GM12878 (cell line): ENCODE measurements around the gene SIRT5. TPM values are rescaled to one million over a fixed set of nuclear protein-coding genes. Genes with fewer than 3 reads are reported as not detected.

ENCODE experiments used
- ATAC-seq: fragments of 200-7000 bp; cut with Tn5 transposase; 3 replicates; pipeline ENCODE4 v1.9.1; 2020; ENCODE audit warnings: mild to moderate bottlenecking, moderate library complexity
- BruUV-seq: library from RNA; stranded (reverse); fragments of 400-500 nt; replicated peaks from 2 replicates; lab custom pipeline; 2021; lab: Mats Ljungman, UMichigan
- CTCF ChIA-PET: fragments of 300-600 bp; sonication (Branson Sonifier 250); formaldehyde crosslinking; extraction: SDS; loops from one replicate; lab custom pipeline; 2021; ENCODE audit warnings: inconsistent platforms; lab: Yijun Ruan, JAX
- POLR2A ChIA-PET: fragments of 350-600 bp; formaldehyde crosslinking; extraction: SDS; loops from one replicate; lab custom pipeline; 2021; ENCODE audit warnings: inconsistent platforms; lab: Charles Lee
- RAD21 ChIA-PET: fragments of 300-600 bp; sonication (Branson Sonifier 250); formaldehyde crosslinking; loops from one replicate; lab custom pipeline; 2023; ENCODE audit warnings: antibody characterized with exemption; ENCODE audit not compliant: unreplicated experiment; lab: Charles Lee
- SMC1A ChIA-PET: fragments of 300-600 bp; sonication (Branson Sonifier 250); formaldehyde crosslinking; loops from one replicate; lab custom pipeline; 2023; ENCODE audit not compliant: unreplicated experiment, uncharacterized antibody; lab: Charles Lee
- DNase-seq: peaks from one replicate; pipeline ENCODE4 v3.0.0-alpha.2; 2011; ENCODE audit warnings: low read depth, low spot score
- FAIRE-seq: peaks from 3 replicates; lab custom pipeline; 2011; peaks lifted over from hg19 to GRCh38; lab: Jason Lieb, UNC
- H2AFZ ChIP-seq: 2 replicates; pipeline ENCODE4 v1.6.0; 2011; ENCODE audit warnings: low read depth, low read length, control low read depth; ENCODE audit not compliant: control insufficient read depth
- H3K27ac ChIP-seq: 2 replicates; pipeline ENCODE4 v1.5.1; 2011; ENCODE audit warnings: control low read depth; ENCODE audit not compliant: control insufficient read depth, insufficient read depth
- H3K27me3 ChIP-seq, 2 experiments: replicated peaks in 1 of 2; 2 replicates each; pipeline versions ENCODE4 v1.6.0 to v1.6.1; 2011; ENCODE audit warnings: low read length in 1 of 2; ENCODE audit not compliant: control insufficient read depth in 2 of 2, insufficient read depth in 2 of 2
- H3K36me3 ChIP-seq, 2 experiments: 2 replicates each; pipeline ENCODE4 v1.5.1; 2011; ENCODE audit warnings: low read length in 1 of 2; ENCODE audit not compliant: control insufficient read depth in 2 of 2, insufficient read depth in 2 of 2
- H3K4me1 ChIP-seq: 2 replicates; pipeline ENCODE4 v1.6.1; 2011; ENCODE audit warnings: mild to moderate bottlenecking, low read length, moderate library complexity, mixed read lengths; ENCODE audit not compliant: control insufficient read depth, insufficient read depth
- H3K4me2 ChIP-seq: 2 replicates; pipeline ENCODE4 v1.6.0; 2011; ENCODE audit warnings: control low read depth; ENCODE audit not compliant: control insufficient read depth, insufficient read depth
- H3K4me3 ChIP-seq: fragments of 200-600 bp; sonication (generic); 2 replicates; pipeline ENCODE4 v1.5.1; 2016
- H3K79me2 ChIP-seq: 2 replicates; pipeline ENCODE4 v1.6.0; 2011; ENCODE audit warnings: low read length; ENCODE audit not compliant: control insufficient read depth, insufficient read depth
- H3K9ac ChIP-seq: 2 replicates; pipeline ENCODE4 v1.8.0; 2011; ENCODE audit warnings: low read length, control low read depth, mixed read lengths; ENCODE audit not compliant: control insufficient read depth, insufficient read depth
- H3K9me3 ChIP-seq: replicated peaks from 3 replicates; pipeline ENCODE4 v1.5.1; 2011; ENCODE audit warnings: mild to moderate bottlenecking, low read length; ENCODE audit not compliant: control insufficient read depth, insufficient read depth
- H4K20me1 ChIP-seq: 2 replicates; pipeline ENCODE4 v1.6.0; 2011; ENCODE audit not compliant: control insufficient read depth, insufficient read depth
- BACH1 ChIP-seq: fragments of 450-650 bp; IDR thresholded peaks from 2 replicates; pipeline ENCODE4 v1.6.1; 2017; ENCODE audit warnings: mild to moderate bottlenecking, borderline replicate concordance
- MTA2 ChIP-seq: fragments of 450-650 bp; IDR thresholded peaks from 2 replicates; pipeline ENCODE4 v1.6.1; 2016; ENCODE audit warnings: low read depth, mild to moderate bottlenecking, moderate library complexity
- PML ChIP-seq: IDR thresholded peaks from 2 replicates; pipeline ENCODE4 v1.6.1; 2012; ENCODE audit warnings: low read length, inconsistent platforms
- POLR2A ChIP-seq: IDR thresholded peaks from 2 replicates; pipeline ENCODE4 v1.6.1; 2011; ENCODE audit warnings: low read depth, mild to moderate bottlenecking, low read length
- RUNX3 ChIP-seq: IDR thresholded peaks from 2 replicates; pipeline ENCODE4 v1.6.1; 2012; ENCODE audit warnings: low read length, inconsistent platforms
- SIN3A ChIP-seq: IDR thresholded peaks from 2 replicates; pipeline ENCODE4 v1.6.1; 2012; ENCODE audit warnings: low read depth, low read length, improper control_type of control experiment
- TBL1XR1 ChIP-seq: IDR thresholded peaks from 2 replicates; pipeline ENCODE4 v1.6.1; 2012; ENCODE audit warnings: low read depth, low read length, improper control_type of control experiment
- ZBTB11 ChIP-seq: fragments of 450-650 bp; formaldehyde crosslinking; IDR thresholded peaks from 2 replicates; pipeline ENCODE4 v1.5.0; 2022; ENCODE audit warnings: mild to moderate bottlenecking, missing genetic modification characterization
- in situ Hi-C: fragments of 300-500 bp; cut with MboI; formaldehyde crosslinking; loops from 9 replicates; pipeline ENCODE4 v1.14.3; 2018; ENCODE audit warnings: mixed read lengths
- intact Hi-C: fragments of 100-400 bp; cut with micrococcal nuclease; formaldehyde crosslinking; loops from one replicate; pipeline ENCODE4 v1.14.2; 2022; ENCODE audit not compliant: unreplicated experiment
- polyA plus RNA-seq, 11 experiments: library from polyadenylated mRNA; depleted of rRNA in 4 of 11; unstranded in 6 of 11; stranded (reverse) in 5 of 11; fragments of >200 nt; fragmentation: Nextera tagmentation in 4 of 11; fragmentation: Illumina TruSeq in 1 of 11; extraction: Ambion mirVana in 4 of 11; extraction: Trizol in 1 of 11; gene quantifications; 1 replicate in 1 of 11; 2 replicates in 10 of 11; pipeline versions ENCODE4 v1.2.1 to v1.2.3, GENCODE V29; 2011 to 2016; ENCODE audit warnings: inconsistent platforms in 2 of 11, missing spikeins in 2 of 11, low read depth in 1 of 11
- total RNA-seq, 4 experiments: library from RNA; depleted of rRNA in 3 of 4; stranded (reverse); fragments of >200 nt in 3 of 4; fragmentation: Illumina TruSeq in 1 of 4; extraction: Trizol in 1 of 4; gene quantifications; 2 replicates each; pipeline versions ENCODE4 v1.2.1 to v1.2.3, GENCODE V29; 2013 to 2021
- TF ChIP-seq, protein P1 (sequence below): fragments of 450-650 bp; IDR thresholded peaks from 2 replicates; pipeline ENCODE4 v1.6.1; 2017; ENCODE audit warnings: borderline replicate concordance

SIRT5 gene
- total and polyA plus RNA-seq, 10 of the 15 experiments (the other 5 are each of a cell fraction or from before 2014, with no cell fraction given), result 1.7 to 12.4 (median 10.0) TPM

DNA sequence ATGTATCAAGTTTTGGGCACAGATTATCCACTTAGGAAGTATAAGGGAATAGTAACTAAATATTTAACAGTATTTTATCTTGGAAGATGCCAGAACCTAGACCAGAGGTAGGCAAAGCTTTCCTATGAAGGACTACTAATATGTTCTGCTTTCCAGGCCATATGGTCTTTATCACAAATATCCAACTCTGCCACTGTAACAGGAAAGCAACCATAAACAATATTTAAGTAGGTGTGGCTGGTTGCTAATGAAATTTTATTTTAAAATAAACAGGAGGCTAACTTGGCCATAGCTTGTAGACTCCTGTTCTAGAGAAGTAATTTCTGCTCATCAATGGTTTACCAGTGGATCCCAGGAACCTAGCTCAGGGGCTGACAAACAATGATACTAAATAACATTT lies 80.1 kb downstream of the SIRT5 start:
- ATAC-seq (no peak), FAIRE-seq (peak; percentile 64), DNase-seq (no peak)
- Histone ChIP-seq H3K4me3 (no peak overlapping the region), H3K4me1 (no peaks in the 10 kb centered on the region), H3K4me2 (no peak overlapping the region), H3K27me3 (no peaks in the 10 kb centered on the region), H3K9me3 (no peaks in the 10 kb centered on the region), H3K27ac (no peak overlapping the region), H4K20me1 (no peaks in the 10 kb centered on the region), H3K79me2 (peaks cover 3% of the 10 kb centered on the region), H3K36me3 (peaks cover 0 to 7% of the 10 kb centered on the region in 2 experiments; a peak in 3 of 4 replicates), H2AFZ (no peak overlapping the region), H3K9ac (no peak overlapping the region)
- intact Hi-C loops, result no loop called here
- TF ChIP-seq, protein P1, sequence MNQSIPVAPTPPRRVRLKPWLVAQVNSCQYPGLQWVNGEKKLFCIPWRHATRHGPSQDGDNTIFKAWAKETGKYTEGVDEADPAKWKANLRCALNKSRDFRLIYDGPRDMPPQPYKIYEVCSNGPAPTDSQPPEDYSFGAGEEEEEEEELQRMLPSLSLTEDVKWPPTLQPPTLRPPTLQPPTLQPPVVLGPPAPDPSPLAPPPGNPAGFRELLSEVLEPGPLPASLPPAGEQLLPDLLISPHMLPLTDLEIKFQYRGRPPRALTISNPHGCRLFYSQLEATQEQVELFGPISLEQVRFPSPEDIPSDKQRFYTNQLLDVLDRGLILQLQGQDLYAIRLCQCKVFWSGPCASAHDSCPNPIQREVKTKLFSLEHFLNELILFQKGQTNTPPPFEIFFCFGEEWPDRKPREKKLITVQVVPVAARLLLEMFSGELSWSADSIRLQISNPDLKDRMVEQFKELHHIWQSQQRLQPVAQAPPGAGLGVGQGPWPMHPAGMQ, result no peak
- TF ChIP-seq RUNX3 (no peak), TBL1XR1 (no peak), PML (no peak), BACH1 (no peak), MTA2 (no peak), ZBTB11 (CRISPR knock-in tag) (no peak), POLR2A (no peak), SIN3A (no peak)
- no TSS peak for BruUV-seq
- CTCF ChIA-PET, result no interaction called here
- POLR2A ChIA-PET, result no interaction called here
- RAD21 ChIA-PET, result interaction anchor here (0.6 kb wide), 1 partner anchor 31 kb away, joined by 3 read pairs; no protein-coding TSS in a partner anchor
- SMC1A ChIA-PET, result interaction anchor here (1.5 kb wide), 1 partner anchor 9 kb away, joined by 3 read pairs; no protein-coding TSS in a partner anchor
- in situ Hi-C loops, result no loop called here
